Kasumi-1 (cell line): Measurements from ENCODE around the gene UNG.

Experiments
- DNase-seq, 2 experiments: peaks; one replicate each; lab custom pipeline; 2025; lab: John Stamatoyannopoulos, UW

Gene UNG

GRCh38 chr12:109156036-109156435, 58.6 kb downstream of the UNG start:
- no peak for DNase-seq

- DNase-seq = no peak
Measured at GRCh38 chr12:109156586-109156985, 59.2 kb downstream of the UNG start.

- peak in 1 of 2 experiments; percentile 13 for DNase-seq
Measured at GRCh38 chr12:109157986-109158385, 60.6 kb downstream of the UNG start.

- DNase-seq = no peak
Measured at GRCh38 chr12:109160433-109160832, 63.0 kb downstream of the UNG start.
